DND-41 (cell line): ENCODE measurements around the gene GTF3C5.

Source experiments
- ATAC-seq: fragments of 200-7000 bp; cut with Tn5 transposase; 3 replicates; pipeline ENCODE4 v1.9.1; 2021; ENCODE audit warnings: low read depth; ENCODE audit not compliant: insufficient read depth
- DNase-seq: peaks from one replicate; pipeline ENCODE4 v3.0.0-alpha.2; 2020
- H2AFZ ChIP-seq: 2 replicates; pipeline ENCODE4 v1.6.0; 2012; ENCODE audit warnings: low read depth, low read length
- H3K27ac ChIP-seq: 2 replicates; pipeline ENCODE4 v1.5.1; 2012; ENCODE audit warnings: low read length, inconsistent platforms
- H3K27me3 ChIP-seq: fragments of 200-600 bp; sonication (generic); 2 replicates; pipeline ENCODE4 v1.6.0; 2012; ENCODE audit warnings: low read length, mild to moderate bottlenecking, inconsistent platforms; ENCODE audit not compliant: insufficient read depth, poor library complexity
- H3K36me3 ChIP-seq: 2 replicates; pipeline ENCODE4 v1.5.1; 2012; ENCODE audit warnings: low read length, inconsistent platforms; ENCODE audit not compliant: insufficient read depth
- H3K4me1 ChIP-seq: 2 replicates; pipeline ENCODE4 v1.5.1; 2012; ENCODE audit warnings: mild to moderate bottlenecking, low read length; ENCODE audit not compliant: insufficient read depth
- H3K4me2 ChIP-seq: 2 replicates; pipeline ENCODE4 v1.6.0; 2012; ENCODE audit warnings: mild to moderate bottlenecking, moderate library complexity, low read length, inconsistent platforms; ENCODE audit not compliant: insufficient read depth
- H3K4me3 ChIP-seq, 2 experiments: fragments of 200-600 bp in 1 of 2; shearing (Covaris generic) in 1 of 2; 2 replicates each; pipeline ENCODE4 v1.5.1; 2012 to 2016; ENCODE audit warnings: inconsistent platforms in 2 of 2, low read length in 2 of 2, mild to moderate bottlenecking in 2 of 2, low read depth in 1 of 2, moderate library complexity in 1 of 2
- H3K79me2 ChIP-seq: 2 replicates; pipeline ENCODE4 v1.6.0; 2012; ENCODE audit warnings: low read length, inconsistent platforms; ENCODE audit not compliant: insufficient read depth
- H3K9ac ChIP-seq: 2 replicates; pipeline ENCODE4 v1.6.0; 2012; ENCODE audit warnings: low read depth, mild to moderate bottlenecking, inconsistent platforms, low read length, moderate library complexity
- H3K9me3 ChIP-seq: 2 replicates; pipeline ENCODE4 v1.5.1; 2012; ENCODE audit warnings: low read length, moderate library complexity, mild to moderate bottlenecking, inconsistent platforms; ENCODE audit not compliant: insufficient read depth, severe bottlenecking
- H4K20me1 ChIP-seq: 2 replicates; pipeline ENCODE4 v1.6.0; 2012; ENCODE audit warnings: low read length; ENCODE audit not compliant: insufficient read depth
- CTCF ChIP-seq: IDR thresholded peaks from 2 replicates; pipeline ENCODE4 v1.5.1; 2012; ENCODE audit warnings: borderline replicate concordance, low read length, moderate library complexity, mild to moderate bottlenecking; ENCODE audit not compliant: poor library complexity, severe bottlenecking; ENCODE audit errors: extremely low read depth
- EZH2 ChIP-seq: IDR thresholded peaks from 3 replicates; pipeline ENCODE4 v1.6.1; 2012; ENCODE audit warnings: borderline replicate concordance, low read depth, mild to moderate bottlenecking, moderate library complexity, low read length, inconsistent platforms; ENCODE audit not compliant: severe bottlenecking

The GTF3C5 gene

GRCh38 chr9:133048595-133048994 lies 17.8 kb downstream of the GTF3C5 start:
- no peak overlapping the region for H2AFZ ChIP-seq
- DNase-seq = peak; percentile 24
- ATAC-seq = 0 out of 3 replicates have a peak, but pooled peaks have one; percentile 62

GRCh38 chr9:133049043-133049442 lies 18.2 kb downstream of the GTF3C5 start:
- DNase-seq = no peak
- TF ChIP-seq EZH2 = no peak
- no peak for TF ChIP-seq CTCF
- no peak overlapping the region for H3K4me3 ChIP-seq

More at GRCh38 chr9:133048595-133048994, 17.8 kb downstream of the GTF3C5 start:
- Histone ChIP-seq H3K79me2 (no peaks in the 10 kb centered on the region), H3K4me2 (no peak overlapping the region), H3K9ac (no peak overlapping the region), H4K20me1 (peaks cover 16% of the 10 kb centered on the region), H3K9me3 (no peaks in the 10 kb centered on the region), H3K27ac (no peak overlapping the region), H3K36me3 (peaks cover 88% of the 10 kb centered on the region), H3K4me3 (no peak overlapping the region), H3K27me3 (no peaks in the 10 kb centered on the region), H3K4me1 (no peaks in the 10 kb centered on the region)
- no peak for TF ChIP-seq EZH2
- peak; percentile 47 for TF ChIP-seq CTCF

GRCh38 chr9:133050142-133050541 lies 19.3 kb downstream of the GTF3C5 start:
- DNase-seq (no peak), ATAC-seq (no peak)
- no peak overlapping the region for H3K27ac ChIP-seq
- H4K20me1 ChIP-seq = peaks cover 11% of the 10 kb centered on the region
- no peak overlapping the region for H2AFZ ChIP-seq
- TF ChIP-seq CTCF (no peak), EZH2 (no peak)
- H3K4me3 ChIP-seq = no peak overlapping the region
- H3K4me1 ChIP-seq = no peaks in the 10 kb centered on the region
- H3K9ac ChIP-seq = no peak overlapping the region
- no peaks in the 10 kb centered on the region for H3K9me3 ChIP-seq
- H3K36me3 ChIP-seq = peaks cover 88% of the 10 kb centered on the region
- H3K4me2 ChIP-seq = no peak overlapping the region
- no peaks in the 10 kb centered on the region for H3K27me3 ChIP-seq
- H3K79me2 ChIP-seq = no peaks in the 10 kb centered on the region

More at GRCh38 chr9:133049043-133049442, 18.2 kb downstream of the GTF3C5 start:
- Histone ChIP-seq H2AFZ (no peak overlapping the region), H3K36me3 (peaks cover 88% of the 10 kb centered on the region), H3K9me3 (no peaks in the 10 kb centered on the region), H3K4me2 (no peak overlapping the region), H3K27me3 (no peaks in the 10 kb centered on the region), H3K4me1 (no peaks in the 10 kb centered on the region), H3K9ac (no peak overlapping the region), H4K20me1 (peaks cover 16% of the 10 kb centered on the region), H3K27ac (no peak overlapping the region), H3K79me2 (no peaks in the 10 kb centered on the region)
- ATAC-seq = no peak

GRCh38 chr9:133050781-133051180 lies 20.0 kb downstream of the GTF3C5 start:
- Histone ChIP-seq H3K4me3 (no peak overlapping the region), H3K4me1 (no peaks in the 10 kb centered on the region), H3K4me2 (no peak overlapping the region), H3K27me3 (no peaks in the 10 kb centered on the region), H3K9ac (no peak overlapping the region), H3K27ac (no peak overlapping the region), H4K20me1 (peaks cover 11% of the 10 kb centered on the region), H3K36me3 (peaks cover 88% of the 10 kb centered on the region), H3K9me3 (no peaks in the 10 kb centered on the region), H3K79me2 (no peaks in the 10 kb centered on the region), H2AFZ (no peak overlapping the region)
- DNase-seq (no peak), ATAC-seq (no peak)
- TF ChIP-seq EZH2 = no peak
- no peak for TF ChIP-seq CTCF
